Kidney (tissue), 14 donors: Measurements from ENCODE around the gene VAMP7. TPM values are rescaled to one million over a fixed set of nuclear protein-coding genes. Genes with fewer than 3 reads are reported as not detected.
"Not testable (repeated sequence)": the region's sequence is repeated elsewhere in the genome, so short reads cannot be mapped to it uniquely, and the experiment has no call there.

Source experiments
- DNase-seq, 5 donors: peaks; one replicate each; pipeline ENCODE4 v3.0.0-alpha.2; 2013 to 2020
- FAIRE-seq: peaks from 2 replicates; lab custom pipeline; 2012; peaks lifted over from hg19 to GRCh38; lab: Jason Lieb, UNC
- H3K27ac ChIP-seq, 2 donors: one replicate each; pipeline ENCODE4 v1.7.0; 2013; ENCODE audit warnings: low read depth in 2 of 2, low read length in 2 of 2, inconsistent platforms in 1 of 2
- H3K27me3 ChIP-seq: one replicate; pipeline ENCODE4 v1.7.1; 2013; ENCODE audit warnings: low read length, inconsistent platforms; ENCODE audit not compliant: control insufficient read depth, insufficient read depth
- H3K36me3 ChIP-seq, 3 donors: one replicate each; pipeline versions ENCODE4 v1.7.0 to v1.7.1; 2013; ENCODE audit warnings: low read length in 3 of 3, control low read depth in 1 of 3, inconsistent platforms in 1 of 3; ENCODE audit not compliant: insufficient read depth in 3 of 3, control insufficient read depth in 2 of 3
- H3K4me1 ChIP-seq, 3 donors: one replicate each; pipeline versions ENCODE4 v1.7.0 to v1.7.1; 2013; ENCODE audit warnings: low read length in 3 of 3, inconsistent platforms in 1 of 3, low read depth in 1 of 3; ENCODE audit not compliant: control insufficient read depth in 2 of 3, insufficient read depth in 2 of 3
- H3K4me3 ChIP-seq, 3 donors: one replicate each; pipeline versions ENCODE4 v1.7.0 to v1.8.1; 2013; ENCODE audit warnings: low read length in 3 of 3, control low read depth in 1 of 3, inconsistent platforms in 1 of 3
- H3K9ac ChIP-seq, 3 donors: one replicate each; pipeline versions ENCODE4 v1.7.0 to v1.7.1; 2013; ENCODE audit warnings: low read length in 3 of 3, control low read depth in 1 of 3, inconsistent platforms in 1 of 3
- H3K9me3 ChIP-seq, 3 donors: one replicate each; pipeline versions ENCODE4 v1.7.0 to v1.7.1; 2013; ENCODE audit warnings: low read length in 3 of 3, control low read depth in 1 of 3, inconsistent platforms in 1 of 3; ENCODE audit not compliant: control insufficient read depth in 2 of 3, insufficient read depth in 1 of 3
- CTCF ChIP-seq: IDR thresholded peaks from 3 replicates; pipeline ENCODE4 v1.5.1; 2012; ENCODE audit warnings: mild to moderate bottlenecking, moderate library complexity, borderline replicate concordance; ENCODE audit not compliant: insufficient read depth; ENCODE audit errors: extremely low read depth
- intact Hi-C: fragments of 100-400 bp; cut with DNase I; formaldehyde crosslinking; loops from one replicate; pipeline ENCODE4 v1.11.1; 2022
- polyA plus RNA-seq: library from polyadenylated mRNA; stranded (reverse); fragments of 350-450 nt; fragmentation: Illumina TruSeq; extraction: RNeasy Lipid Tissue Mini Kit (QIAGEN cat#74804); gene quantifications from one replicate; pipeline ENCODE4 v1.2.3, GENCODE V29; 2014; ENCODE audit warnings: low read depth, low replicate concordance; ENCODE audit not compliant: insufficient read depth
- total RNA-seq: library from RNA; stranded (reverse); fragmentation: NEBNext Ultra II Directional; extraction: Animal tissue kit (Norgen Biotek cat#: 25700); gene quantifications from one replicate; pipeline ENCODE4 v1.2.1, GENCODE V29; 2021
- donor health status: control.
- donor health status: control.
- donor health status: control.
- donor health status: control.
- donor health status: control.
- donor health status: DM: yes; HTN: yes; CAD: no.
- donor health status: Normal renal cell carcinoma (clear cell type).

VAMP7 gene
- total and polyA plus RNA-seq, 2 donors from 2014 or later = 32.5 to 40.4 TPM

- H3K4me1 ChIP-seq, FAIRE-seq, H3K9ac ChIP-seq, DNase-seq, H3K9me3 ChIP-seq, H3K27ac ChIP-seq, intact Hi-C loops, H3K27me3 ChIP-seq, H3K4me3 ChIP-seq, H3K36me3 ChIP-seq: not testable (repeated sequence)
Measured at GRCh38 chrX:155972241-155972640, 91.1 kb downstream of the VAMP7 start.

GRCh38 chrX:155983326-155983725 is 102.2 kb downstream of the VAMP7 start:
- no peak for FAIRE-seq

GRCh38 chrX:155985208-155985607 is 104.1 kb downstream of the VAMP7 start:
- H3K36me3 ChIP-seq = no peaks in the 10 kb centered on the region
- no peaks in the 10 kb centered on the region for H3K9me3 ChIP-seq
- no peaks in the 10 kb centered on the region for H3K27me3 ChIP-seq
- no peak overlapping the region for H3K4me3 ChIP-seq
- intact Hi-C loops = no loop called here
- H3K4me1 ChIP-seq = no peaks in the 10 kb centered on the region
- FAIRE-seq (no peak), DNase-seq (no peak)
- no peak overlapping the region for H3K27ac ChIP-seq
- no peak for TF ChIP-seq CTCF
- no peak overlapping the region for H3K9ac ChIP-seq

More at GRCh38 chrX:155983326-155983725, 102.2 kb downstream of the VAMP7 start:
- no peak overlapping the region for H3K27ac ChIP-seq
- intact Hi-C loops = no loop called here
- no peak overlapping the region for H3K4me3 ChIP-seq
- no peak for DNase-seq
- H3K9ac ChIP-seq = no peak overlapping the region
- no peaks in the 10 kb centered on the region for H3K36me3 ChIP-seq
- H3K27me3 ChIP-seq = no peaks in the 10 kb centered on the region
- no peaks in the 10 kb centered on the region for H3K9me3 ChIP-seq
- H3K4me1 ChIP-seq = no peaks in the 10 kb centered on the region
- TF ChIP-seq CTCF = no peak

- FAIRE-seq, H3K9ac ChIP-seq, H3K36me3 ChIP-seq, H3K27ac ChIP-seq, H3K4me1 ChIP-seq, H3K4me3 ChIP-seq, intact Hi-C loops, H3K9me3 ChIP-seq, DNase-seq, H3K27me3 ChIP-seq: not testable (repeated sequence)
Measured at GRCh38 chrX:155986995-155987394, 105.8 kb downstream of the VAMP7 start.

GRCh38 chrX:155988859-155989258 is 107.7 kb downstream of the VAMP7 start:
- Histone ChIP-seq H3K27me3 (no peaks in the 10 kb centered on the region), H3K36me3 (no peaks in the 10 kb centered on the region), H3K4me1 (no peaks in the 10 kb centered on the region), H3K9me3 (no peaks in the 10 kb centered on the region), H3K27ac (no peak overlapping the region), H3K9ac (no peak overlapping the region), H3K4me3 (no peak overlapping the region)
- intact Hi-C loops = no loop called here
- TF ChIP-seq CTCF = no peak
- FAIRE-seq (no peak), DNase-seq (no peak)
